Measurements from ENCODE around the gene LGALS3.
A peak's percentile ranks its signal among the peaks of the same experiment; 100 is the strongest.

LGALS3 gene

GRCh38 chr14:55139141-55139540 is 10.1 kb downstream of the LGALS3 start:
- H3K4me3 ChIP-seq (replicated peaks; ENCODE audit: low read depth, low read length) = no peak overlapping the region
- DNase-seq (ENCODE audit: low read depth) = no peak
- no peak for TF ChIP-seq CTCF (IDR thresholded peaks at IDR 0.05; ENCODE audit: low read length, missing control alignments)

GRCh38 chr14:55139696-55140509 is 10.9 kb downstream of the LGALS3 start:
- no peak for TF ChIP-seq CTCF (IDR thresholded peaks at IDR 0.05; ENCODE audit: low read length, missing control alignments)
- no peak overlapping the region for H3K4me3 ChIP-seq (replicated peaks; ENCODE audit: low read depth, low read length)
- DNase-seq (ENCODE audit: low read depth) = no peak

GRCh38 chr14:55141825-55142224 is 12.8 kb downstream of the LGALS3 start:
- no peak for TF ChIP-seq CTCF (IDR thresholded peaks at IDR 0.05; ENCODE audit: low read length, missing control alignments)
- DNase-seq (ENCODE audit: low read depth) = no peak
- H3K4me3 ChIP-seq (replicated peaks; ENCODE audit: low read depth, low read length) = no peak overlapping the region

GRCh38 chr14:55142466-55142865 is 13.4 kb downstream of the LGALS3 start:
- TF ChIP-seq CTCF (IDR thresholded peaks at IDR 0.05; ENCODE audit: low read length, missing control alignments) = no peak
- no peak for DNase-seq (ENCODE audit: low read depth)
- H3K4me3 ChIP-seq (replicated peaks; ENCODE audit: low read depth, low read length) = no peak overlapping the region

- DNase-seq (ENCODE audit: low read depth) = peak; percentile 34
- no peak overlapping the region for H3K4me3 ChIP-seq (replicated peaks; ENCODE audit: low read depth, low read length)
- no peak for TF ChIP-seq CTCF (IDR thresholded peaks at IDR 0.05; ENCODE audit: low read length, missing control alignments)
These were observed 17.4 kb downstream of the LGALS3 start for GRCh38 chr14:55146425-55146824.

GRCh38 chr14:55151601-55152000 is 22.5 kb downstream of the LGALS3 start:
- no peak overlapping the region for H3K4me3 ChIP-seq (replicated peaks; ENCODE audit: low read depth, low read length)
- TF ChIP-seq CTCF (IDR thresholded peaks at IDR 0.05; ENCODE audit: low read length, missing control alignments) = no peak
- DNase-seq (ENCODE audit: low read depth) = no peak
